HG02884 (cell line): Measurements from ENCODE around the gene PHYKPL.

Source experiments
- ATAC-seq: cut with Tn5 transposase; IDR thresholded peaks from one replicate; pipeline ENCODE4 v1.9.1; 2021; ENCODE audit warnings: mild to moderate bottlenecking, moderate library complexity; ENCODE audit not compliant: unreplicated experiment

The PHYKPL gene

DNA sequence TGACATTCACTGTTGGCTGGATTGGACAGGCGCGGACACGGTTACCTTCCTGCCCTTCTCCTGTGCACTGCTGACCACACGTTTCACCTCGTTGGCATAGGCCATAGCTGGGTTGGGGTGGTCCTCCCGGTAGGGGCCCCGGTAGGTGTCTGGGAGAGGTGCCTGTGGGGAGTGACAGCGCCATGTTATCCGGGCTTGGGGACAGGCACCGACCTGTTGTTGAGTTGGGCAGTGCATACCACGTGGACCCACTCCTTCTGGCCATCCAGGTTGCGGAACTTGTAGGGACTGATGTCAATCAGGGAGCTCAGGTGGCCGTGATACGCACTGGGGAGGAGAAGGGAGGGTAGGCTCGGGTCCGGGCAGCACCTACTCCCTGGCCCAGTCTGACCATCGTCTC is 8.2 kb downstream of the PHYKPL start:
- ATAC-seq: no peak

DNA sequence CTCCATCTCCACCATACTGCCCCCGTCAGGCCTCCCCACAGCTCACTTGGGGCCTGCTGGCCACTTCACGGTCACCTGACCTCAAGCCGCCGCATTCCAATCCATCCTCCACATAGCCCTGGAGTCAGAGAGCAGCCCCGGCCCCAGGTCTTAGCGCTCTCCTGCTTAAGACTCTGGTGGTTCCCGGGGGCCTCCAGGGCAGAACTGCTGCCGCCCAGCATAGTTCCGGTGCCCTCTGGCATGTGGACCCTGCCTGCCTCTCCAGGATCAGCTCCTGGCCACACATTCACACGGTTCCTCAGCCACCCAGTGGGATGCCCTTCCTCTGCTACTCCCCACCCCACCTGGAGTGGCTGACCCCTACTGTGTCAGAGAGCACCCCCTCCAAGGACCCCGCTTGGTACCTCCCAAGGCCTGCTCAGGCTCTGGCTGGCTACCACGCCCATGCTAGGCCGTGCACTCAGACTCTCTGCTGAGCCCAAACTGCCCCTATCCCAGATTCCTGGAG is 8.7 kb downstream of the PHYKPL start:
- no peak for ATAC-seq

DNA sequence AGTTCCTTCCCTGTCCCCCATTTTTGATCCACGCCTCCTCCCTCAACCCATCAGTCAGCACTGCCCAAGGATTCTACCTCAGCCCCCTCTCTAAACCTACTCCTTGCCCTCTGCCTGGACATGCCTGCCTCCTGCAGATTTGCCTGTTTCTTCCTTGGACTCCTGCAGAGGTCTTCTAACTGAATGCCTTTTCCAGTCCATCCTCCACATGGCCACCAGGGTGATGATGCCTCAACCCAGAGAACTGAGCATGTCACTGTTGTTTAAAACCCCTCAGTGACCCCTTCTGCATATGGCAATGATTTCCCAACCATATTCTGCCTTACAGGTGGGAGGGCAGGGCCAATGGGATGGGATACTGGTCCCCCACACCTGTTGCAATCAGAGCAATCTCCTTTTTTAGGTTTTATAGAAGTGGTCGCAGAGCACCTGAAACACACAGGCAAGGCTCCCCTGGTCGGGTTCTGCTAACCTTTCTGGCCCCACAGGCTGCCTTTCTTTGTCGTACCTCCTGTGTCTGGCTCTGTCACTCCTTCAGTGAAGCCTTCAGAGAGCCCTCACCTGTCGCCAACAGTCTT is 9.3 kb downstream of the PHYKPL start:
- no peak for ATAC-seq

DNA sequence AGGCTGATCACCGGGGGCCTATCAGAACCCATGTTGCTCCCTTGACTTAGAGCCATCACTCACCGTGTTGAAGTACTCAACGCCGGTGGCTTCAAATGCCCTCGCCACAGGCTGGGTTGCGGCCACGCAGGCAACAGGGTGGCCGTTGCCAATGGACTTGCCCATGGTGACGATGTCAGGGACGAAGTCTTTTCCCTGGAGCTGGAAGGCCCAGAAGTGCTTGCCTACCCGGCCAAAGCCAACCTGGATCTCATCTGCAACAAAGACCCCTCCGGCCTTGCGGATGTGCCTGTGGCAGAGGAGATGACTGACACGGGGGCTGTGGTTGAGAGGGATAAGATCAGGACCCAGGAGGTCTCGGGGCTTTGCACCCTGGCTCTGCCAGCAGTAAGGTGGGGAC is 10.3 kb downstream of the PHYKPL start:
- ATAC-seq: no peak

DNA sequence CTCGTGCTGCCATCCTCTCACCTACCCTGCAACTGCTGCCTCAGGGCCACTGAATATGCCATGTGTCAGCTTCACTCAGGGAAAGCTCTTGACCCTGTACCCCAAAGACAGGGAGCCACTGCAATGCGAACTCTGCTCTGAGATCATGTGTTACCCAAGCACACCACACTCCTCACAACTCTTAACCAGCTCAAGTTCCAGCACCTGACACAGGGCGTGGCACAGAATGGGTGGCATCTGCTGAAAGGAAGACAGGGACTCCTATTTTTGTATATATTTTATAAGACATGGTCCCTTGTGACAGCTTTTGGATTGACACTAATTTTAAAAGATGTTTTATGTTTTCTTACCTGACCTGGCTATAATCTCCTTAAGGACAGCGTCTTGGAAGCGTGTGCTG is 10.7 kb downstream of the PHYKPL start:
- no peak for ATAC-seq

DNA sequence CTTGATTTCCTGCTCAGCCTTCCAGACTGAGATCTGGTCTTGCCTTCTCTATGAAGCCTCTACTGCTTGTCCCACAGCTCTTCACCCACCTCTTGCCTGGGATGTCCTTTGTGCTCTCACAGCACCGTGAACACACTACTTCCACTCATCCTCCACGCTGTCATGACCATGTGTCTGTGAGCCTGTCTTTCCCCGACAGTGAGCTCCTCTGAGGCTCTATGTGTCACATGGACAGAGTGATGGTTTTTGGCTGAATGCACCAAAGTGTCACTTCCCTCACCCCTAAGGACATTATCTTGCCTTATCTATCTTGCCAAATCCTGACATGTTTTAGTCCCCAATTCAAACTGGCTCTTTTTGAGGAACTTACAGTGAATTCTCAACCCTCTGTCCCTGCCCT is 11.3 kb downstream of the PHYKPL start:
- ATAC-seq: no peak

DNA sequence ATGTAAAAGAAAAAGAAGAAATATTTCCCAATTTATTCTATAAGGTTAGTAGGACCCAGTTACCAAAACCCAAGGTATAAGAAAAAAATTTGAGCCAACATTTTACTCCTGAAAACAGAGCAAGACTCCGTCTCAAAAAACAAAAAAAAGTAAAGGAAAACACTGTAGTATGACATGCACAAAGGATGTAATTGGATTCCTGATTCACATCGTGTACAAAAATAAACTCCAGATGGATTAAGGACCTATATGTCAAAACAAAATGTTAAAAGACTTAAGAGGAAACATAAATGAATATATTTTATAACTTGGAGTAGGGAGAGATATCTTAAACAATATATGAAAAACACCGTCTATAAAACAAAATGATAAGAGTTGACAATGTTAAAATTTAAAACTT is 13.8 kb downstream of the PHYKPL start:
- ATAC-seq: no peak

DNA sequence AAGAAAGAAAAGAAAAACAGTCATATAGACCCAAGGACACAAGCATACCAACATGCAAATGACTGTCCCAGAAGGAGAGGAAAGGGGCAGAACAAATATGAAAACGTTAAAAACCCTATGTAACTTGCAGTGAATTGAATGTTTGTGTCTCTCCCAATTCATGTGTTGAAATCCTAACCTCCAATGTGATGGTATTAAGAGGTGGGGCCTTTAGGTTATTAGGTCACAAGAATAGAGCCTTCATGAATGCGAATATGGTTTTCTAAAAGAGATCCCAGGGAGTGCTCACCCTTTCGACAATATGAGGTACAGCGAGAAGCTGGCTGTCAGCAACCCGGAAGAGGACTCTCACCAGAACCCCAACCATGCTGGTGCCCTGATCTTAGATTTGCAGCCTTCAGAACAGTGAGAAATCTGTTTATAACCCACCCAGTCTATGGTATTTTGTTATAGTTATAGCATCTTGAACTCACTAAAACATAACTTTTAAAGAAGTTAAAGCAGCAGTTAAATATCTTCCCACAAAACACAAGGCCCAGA is 14.3 kb downstream of the PHYKPL start:
- no peak for ATAC-seq

DNA sequence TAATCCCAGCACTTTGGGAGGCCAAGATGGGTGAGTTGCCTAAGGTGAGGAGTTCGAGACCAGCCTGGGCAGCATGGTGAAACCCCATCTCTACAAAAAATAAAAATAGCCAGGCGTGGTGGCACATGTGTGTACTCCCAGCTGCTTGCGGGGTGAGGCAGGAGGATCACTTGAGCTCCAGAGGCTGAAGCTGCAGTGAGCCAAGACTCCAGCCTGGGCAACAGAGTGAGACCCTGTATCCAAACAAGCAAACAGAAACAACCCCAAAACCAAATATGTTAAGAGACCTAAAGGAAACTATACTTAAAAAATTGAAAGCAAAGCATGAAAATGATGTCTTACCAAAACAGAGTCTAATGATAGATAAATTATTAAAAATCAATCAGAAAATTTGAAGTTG is 15.8 kb downstream of the PHYKPL start:
- ATAC-seq: no peak

DNA sequence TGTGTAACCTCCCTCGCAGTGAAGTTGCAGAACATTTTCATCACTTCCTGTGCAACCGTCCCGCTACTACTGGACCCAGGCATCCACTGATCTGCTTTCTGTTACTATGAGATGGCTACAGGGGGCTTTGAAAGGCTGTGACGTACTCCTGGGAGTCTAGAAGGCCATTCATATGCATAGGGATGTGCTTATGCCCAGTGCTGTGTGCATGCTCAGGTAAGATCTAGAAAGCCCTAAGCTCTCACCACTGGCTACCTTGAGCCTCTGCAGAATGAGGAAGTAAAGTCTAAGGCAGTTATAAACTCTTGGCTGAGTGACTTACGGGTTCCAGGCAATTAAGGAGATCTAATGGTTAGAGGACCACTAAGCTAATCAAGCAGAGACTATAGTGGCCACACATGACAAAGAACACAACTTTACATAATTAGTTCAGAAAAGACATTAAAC is 16.5 kb downstream of the PHYKPL start:
- ATAC-seq: no peak

DNA sequence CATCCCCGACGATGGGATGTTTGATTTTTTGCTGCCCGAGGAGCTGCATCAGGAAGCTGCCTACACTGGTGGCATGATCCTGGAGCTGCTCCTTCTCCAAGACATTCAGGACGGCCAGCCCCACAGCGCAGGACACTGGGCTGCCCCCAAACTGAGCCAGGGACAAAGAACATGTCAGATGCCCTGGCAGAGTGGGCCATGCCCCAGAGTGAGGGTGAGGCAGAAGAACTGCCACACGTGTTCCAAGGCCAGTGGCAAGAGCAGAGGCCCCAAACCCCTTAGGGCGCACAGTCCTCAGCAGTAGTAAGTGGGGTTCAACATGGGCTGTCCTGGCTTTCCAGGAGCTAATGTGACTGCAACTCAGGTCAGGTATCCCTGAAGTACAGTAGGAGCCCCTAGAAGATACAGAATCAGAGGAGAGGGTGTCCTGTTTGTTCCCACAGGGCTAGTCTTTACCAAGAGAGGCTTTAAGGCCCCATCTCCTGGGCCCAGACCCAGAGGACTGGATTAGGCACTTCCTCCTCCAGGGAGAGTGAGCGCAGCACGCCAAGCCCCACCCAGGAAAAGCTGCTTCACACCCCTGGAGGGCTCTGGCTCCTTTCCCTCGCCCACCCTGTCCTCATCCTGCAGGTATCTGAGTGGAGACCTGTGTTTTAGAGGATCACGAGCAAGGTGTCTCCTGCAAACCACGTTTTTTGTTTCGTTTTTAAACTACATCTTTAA is 17.2 kb downstream of the PHYKPL start:
- no peak for ATAC-seq

DNA sequence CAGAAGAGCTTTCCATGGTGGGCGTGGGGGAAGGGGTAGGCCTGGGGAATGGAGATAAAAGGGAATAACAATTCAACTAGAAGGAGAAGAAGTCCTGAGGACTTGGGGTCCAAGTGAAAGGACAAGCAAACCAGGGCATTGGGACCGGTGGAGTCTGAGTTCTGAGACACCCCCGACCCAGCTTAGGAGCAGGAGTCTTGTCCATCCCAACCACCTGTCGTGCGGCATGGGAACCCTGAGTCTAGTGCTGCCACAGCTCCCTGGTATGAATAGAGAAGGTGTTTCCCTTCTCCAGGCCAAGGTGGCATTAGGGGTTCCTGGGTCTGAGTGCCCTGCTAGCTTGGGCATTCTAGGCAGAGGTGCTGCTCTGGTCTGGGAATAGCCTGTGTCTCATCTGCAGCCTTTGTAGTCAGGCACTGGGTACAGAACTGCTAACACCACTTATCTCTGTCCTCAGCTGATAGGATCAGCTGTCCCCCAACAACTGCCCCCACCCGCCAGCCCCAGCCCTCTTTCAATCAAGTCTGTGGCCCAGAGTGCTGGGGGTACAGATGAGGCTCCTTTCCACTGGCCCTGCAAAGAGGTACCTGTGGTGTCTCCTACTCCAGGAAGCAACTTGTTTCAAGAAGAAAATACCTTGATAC is 18.3 kb downstream of the PHYKPL start:
- ATAC-seq: no peak

DNA sequence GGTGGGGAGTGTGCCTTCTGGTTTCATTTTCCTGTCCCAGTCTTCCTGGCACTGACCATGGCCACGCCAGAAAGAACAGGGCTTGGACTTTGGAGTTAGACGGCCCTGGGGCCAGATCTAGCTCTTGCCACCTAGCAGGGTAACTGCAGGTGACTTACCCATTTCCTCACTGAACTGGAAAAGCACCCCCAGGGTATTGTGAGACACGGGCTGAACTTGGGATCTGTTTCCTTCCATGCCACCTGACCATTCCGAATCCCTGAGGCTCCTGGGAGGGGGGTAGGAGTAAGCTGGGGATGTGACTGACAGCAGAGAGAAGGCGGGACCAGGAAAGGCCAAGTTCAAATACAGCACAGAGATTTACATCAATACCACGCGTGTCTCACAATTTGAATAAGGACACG is 18.9 kb downstream of the PHYKPL start:
- ATAC-seq: no peak

DNA sequence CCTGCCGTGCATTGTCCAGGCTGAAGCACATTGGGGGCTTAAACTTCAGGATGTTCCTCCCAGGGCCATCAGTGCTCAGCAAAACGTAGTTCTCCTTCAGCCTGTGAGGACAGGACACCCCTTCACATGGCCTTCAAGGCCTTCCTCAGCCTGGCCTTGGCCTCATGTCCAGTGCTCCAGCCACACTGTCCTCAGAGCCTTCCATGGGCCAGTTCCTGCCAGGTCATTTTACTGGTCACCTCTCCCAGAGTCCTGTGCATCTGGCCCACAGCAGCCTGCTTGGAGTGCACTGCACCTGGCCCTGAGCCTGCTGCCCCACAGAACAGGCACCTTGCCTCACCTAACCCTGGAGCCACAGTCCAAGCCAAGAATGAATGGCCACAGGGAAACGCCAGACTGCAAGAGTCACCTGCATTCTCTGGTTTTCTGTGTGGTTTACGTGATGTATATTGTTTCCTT is 19.6 kb downstream of the PHYKPL start:
- ATAC-seq: no peak

DNA sequence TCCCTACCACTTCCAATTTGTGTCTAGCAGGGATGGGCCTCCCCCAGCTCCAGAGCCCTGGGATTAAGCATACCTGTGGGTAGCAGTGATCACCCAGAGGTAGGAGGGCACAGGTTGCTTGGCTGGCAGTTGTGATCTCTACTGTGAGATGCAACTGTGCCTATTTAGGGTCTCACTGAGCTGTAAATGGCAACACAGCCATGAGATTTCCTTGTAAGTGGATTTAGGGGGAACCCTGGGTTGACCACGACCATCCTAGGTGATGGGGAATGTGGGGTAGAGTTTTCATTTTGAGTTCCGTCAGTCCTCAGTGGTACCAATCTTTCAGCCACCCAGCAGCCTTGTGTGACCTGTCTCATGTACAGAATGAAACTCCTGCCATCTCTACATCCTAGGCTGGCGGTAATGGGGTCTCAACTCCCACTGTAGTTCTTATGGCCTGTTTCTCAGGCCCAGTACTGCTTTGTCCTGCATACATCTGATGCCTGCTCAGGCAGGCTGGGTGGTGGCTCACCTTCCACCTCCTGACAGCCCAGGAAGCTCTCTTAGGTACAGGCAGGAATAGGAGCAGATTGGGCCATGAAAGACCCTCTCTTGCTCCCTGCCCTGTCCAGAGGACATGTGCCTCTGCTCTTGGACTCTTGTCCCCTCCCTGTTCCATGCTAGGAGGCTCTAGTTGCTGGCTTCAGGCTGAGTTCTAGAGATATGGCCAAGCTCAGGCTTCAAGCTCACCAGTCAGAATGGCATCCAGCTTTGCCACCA is 20.2 kb downstream of the PHYKPL start:
- no peak for ATAC-seq

DNA sequence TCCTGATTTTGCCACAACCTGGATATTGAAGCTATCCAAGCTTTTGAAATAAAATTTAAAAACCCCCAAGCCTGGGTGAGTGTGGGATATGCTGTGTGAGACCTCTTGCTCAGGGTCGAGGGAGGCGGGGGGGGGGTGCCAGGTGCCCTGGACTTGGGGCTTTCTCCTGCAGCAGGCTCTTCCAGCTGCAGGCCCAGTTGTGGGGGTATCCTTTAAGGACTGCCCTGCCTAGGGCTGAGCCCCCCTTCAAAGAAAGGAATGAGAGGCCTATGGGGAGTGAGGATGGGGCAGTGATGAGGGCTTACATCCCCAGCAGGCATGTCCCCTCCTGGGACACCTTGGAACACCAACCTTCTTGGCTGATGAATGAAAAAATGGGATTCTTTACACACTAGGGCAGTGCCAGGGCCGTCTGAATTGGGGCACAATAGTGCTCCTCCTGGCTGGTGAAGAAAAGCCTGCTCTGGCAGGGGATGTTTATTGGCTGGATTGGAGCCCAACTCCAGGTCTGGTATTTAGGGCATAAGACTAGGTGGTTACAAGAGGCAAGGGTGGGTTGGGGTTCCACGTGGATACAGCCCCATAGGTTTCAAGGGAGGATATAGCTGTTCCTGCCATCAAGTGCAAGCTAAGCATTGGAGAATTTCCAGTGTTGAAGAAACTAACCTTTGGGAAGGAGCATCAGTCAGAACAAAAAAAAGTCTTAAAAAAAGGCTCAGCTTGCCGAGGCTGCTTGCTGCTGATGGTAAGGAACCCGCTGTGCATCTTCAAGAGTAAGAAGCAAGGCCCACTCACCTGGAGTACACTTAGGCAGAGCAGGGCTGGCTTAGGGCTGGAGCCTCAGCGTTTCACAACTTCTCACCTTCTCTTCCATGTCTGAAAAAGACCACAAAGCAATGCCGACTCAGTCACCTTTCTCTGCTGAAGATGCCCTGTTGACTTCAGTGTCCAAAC is 21.2 kb downstream of the PHYKPL start:
- ATAC-seq: no peak

DNA sequence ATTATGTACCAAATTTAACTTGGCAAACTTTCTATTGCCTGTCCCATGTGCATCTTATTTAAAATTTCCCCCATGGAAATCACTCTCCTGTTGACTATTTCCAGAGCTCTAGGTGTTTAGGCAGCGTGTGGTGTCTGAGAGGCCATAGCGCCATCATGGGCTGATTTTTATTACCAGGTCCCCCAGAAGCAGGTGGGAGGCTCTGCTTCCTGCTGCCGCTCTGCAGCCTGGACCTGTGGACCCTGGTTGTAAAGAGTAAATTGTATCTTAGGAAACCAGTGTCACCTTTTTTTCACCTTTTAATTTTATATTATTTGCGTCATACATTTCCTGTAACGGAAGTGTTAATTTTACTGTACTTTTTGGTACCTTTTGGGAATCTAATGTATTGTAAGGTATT is 21.9 kb downstream of the PHYKPL start:
- no peak for ATAC-seq

DNA sequence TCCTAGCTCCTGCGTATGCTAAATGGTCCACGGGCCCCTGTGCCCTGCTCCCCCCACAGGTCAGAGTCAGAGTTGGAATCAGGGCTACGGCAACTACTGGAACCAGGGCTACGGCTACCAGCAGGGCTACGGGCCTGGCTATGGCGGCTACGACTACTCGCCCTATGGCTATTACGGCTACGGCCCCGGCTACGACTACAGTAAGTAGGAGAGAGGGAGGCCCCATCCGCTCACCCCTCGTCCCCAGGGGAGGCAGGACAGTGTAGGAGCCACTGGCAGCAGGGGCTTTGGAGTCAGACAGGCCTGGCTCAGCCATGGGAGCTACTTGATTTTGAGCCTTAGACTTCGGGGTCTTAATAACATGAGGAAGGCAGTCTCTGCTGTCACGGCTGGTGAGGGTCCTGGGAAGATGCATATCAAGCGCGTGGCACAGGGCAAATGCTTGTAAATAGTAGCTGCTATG is 22.5 kb downstream of the PHYKPL start:
- ATAC-seq: no peak

DNA sequence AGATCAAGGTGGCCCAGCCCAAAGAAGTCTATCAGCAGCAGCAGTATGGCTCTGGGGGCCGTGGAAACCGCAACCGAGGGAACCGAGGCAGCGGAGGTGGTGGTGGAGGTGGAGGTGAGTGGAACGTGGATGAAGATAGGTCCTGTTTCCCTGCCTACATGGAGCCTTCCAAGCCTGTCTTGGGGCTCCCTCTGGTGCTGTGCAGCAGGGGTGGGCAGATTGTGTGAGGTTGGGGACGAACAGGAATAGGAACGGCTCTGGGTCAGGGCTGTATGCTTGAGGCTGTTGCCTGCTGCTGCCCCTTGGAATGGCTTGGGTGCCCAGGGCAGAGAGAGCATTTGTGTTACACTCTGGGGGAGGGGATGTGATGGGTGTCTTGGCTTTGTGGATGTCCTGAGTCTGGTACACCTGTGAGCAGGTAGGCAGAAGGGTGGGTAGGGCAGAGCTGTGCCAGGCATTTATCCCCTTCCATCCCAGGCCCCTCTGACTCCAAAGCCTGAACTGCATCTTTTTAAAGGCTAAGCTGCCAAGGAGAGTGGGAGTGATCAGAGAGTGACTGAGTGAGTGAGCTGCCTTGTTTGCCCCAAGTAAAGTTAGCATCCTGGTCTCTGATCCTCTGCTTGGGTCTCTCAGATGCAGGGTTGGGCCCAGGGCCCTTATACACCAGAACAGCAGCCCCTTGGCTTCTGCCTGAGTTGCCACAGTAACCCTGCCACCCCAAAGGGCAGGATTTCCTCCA is 23.1 kb downstream of the PHYKPL start:
- ATAC-seq: no peak
